Measurements from ENCODE around the gene SCN11A.
"Not testable (repeated sequence)": the region's sequence is repeated elsewhere in the genome, so short reads cannot be mapped to it uniquely, and the experiment has no call there.

The SCN11A gene

GRCh38 chr3:39088456-39088855, 36.7 kb upstream of the SCN11A start:
- no peak for TF ChIP-seq ZNF274 (IDR thresholded peaks at IDR 0.05; ENCODE audit: low read depth, low read length)
- no peak overlapping the region for H3K4me3 ChIP-seq (ENCODE audit: low read length)

GRCh38 chr3:39086144-39086543, 34.4 kb upstream of the SCN11A start:
- no peak for TF ChIP-seq ZNF274 (IDR thresholded peaks at IDR 0.05; ENCODE audit: low read depth, low read length)

GRCh38 chr3:39082666-39083313, 31.0 kb upstream of the SCN11A start:
- TF ChIP-seq ZNF274 (IDR thresholded peaks at IDR 0.05; ENCODE audit: low read depth, low read length) = no peak
- no peak overlapping the region for H3K4me3 ChIP-seq (ENCODE audit: low read length)

More at GRCh38 chr3:39086144-39086543, 34.4 kb upstream of the SCN11A start:
- no peak overlapping the region for H3K4me3 ChIP-seq (ENCODE audit: low read length)

- no peak for TF ChIP-seq ZNF274 (IDR thresholded peaks at IDR 0.05; ENCODE audit: low read depth, low read length)
- H3K4me3 ChIP-seq (ENCODE audit: low read length) = no peak overlapping the region
These were observed 28.3 kb upstream of the SCN11A start for GRCh38 chr3:39080026-39080425.

GRCh38 chr3:39079530-39079929, 27.8 kb upstream of the SCN11A start:
- H3K4me3 ChIP-seq (ENCODE audit: low read length) = no peak overlapping the region
- no peak for TF ChIP-seq ZNF274 (IDR thresholded peaks at IDR 0.05; ENCODE audit: low read depth, low read length)

GRCh38 chr3:39075910-39076309, 24.2 kb upstream of the SCN11A start:
- no peak overlapping the region for H3K4me3 ChIP-seq (ENCODE audit: low read length)
- TF ChIP-seq ZNF274 (IDR thresholded peaks at IDR 0.05; ENCODE audit: low read depth, low read length) = no peak

GRCh38 chr3:39068556-39068955, 16.8 kb upstream of the SCN11A start:
- TF ChIP-seq ZNF274 (IDR thresholded peaks at IDR 0.05; ENCODE audit: low read depth, low read length) = no peak
- H3K4me3 ChIP-seq (ENCODE audit: low read length) = no peak overlapping the region

GRCh38 chr3:39067286-39067685, 15.5 kb upstream of the SCN11A start:
- no peak for TF ChIP-seq ZNF274 (IDR thresholded peaks at IDR 0.05; ENCODE audit: low read depth, low read length)
- no peak overlapping the region for H3K4me3 ChIP-seq (ENCODE audit: low read length)

- no peak overlapping the region for H3K4me3 ChIP-seq (ENCODE audit: low read length)
- no peak for TF ChIP-seq ZNF274 (IDR thresholded peaks at IDR 0.05; ENCODE audit: low read depth, low read length)
These were observed 13.5 kb upstream of the SCN11A start for GRCh38 chr3:39065197-39065596.

- no peak for TF ChIP-seq ZNF274 (IDR thresholded peaks at IDR 0.05; ENCODE audit: low read depth, low read length)
- no peak overlapping the region for H3K4me3 ChIP-seq (ENCODE audit: low read length)
These were observed 12.9 kb upstream of the SCN11A start for GRCh38 chr3:39064646-39065045.

GRCh38 chr3:39063143-39063542, 11.4 kb upstream of the SCN11A start:
- no peak for TF ChIP-seq ZNF274 (IDR thresholded peaks at IDR 0.05; ENCODE audit: low read depth, low read length)
- H3K4me3 ChIP-seq (ENCODE audit: low read length) = no peak overlapping the region

GRCh38 chr3:39062180-39062579, 10.4 kb upstream of the SCN11A start:
- TF ChIP-seq ZNF274 (IDR thresholded peaks at IDR 0.05; ENCODE audit: low read depth, low read length) = no peak

GRCh38 chr3:39061228-39061627, 9.5 kb upstream of the SCN11A start:
- not testable (repeated sequence) for H3K4me3 ChIP-seq (ENCODE audit: low read length)

More at GRCh38 chr3:39062180-39062579, 10.4 kb upstream of the SCN11A start:
- no peak overlapping the region for H3K4me3 ChIP-seq (ENCODE audit: low read length)

- no peak overlapping the region for H3K4me3 ChIP-seq (ENCODE audit: low read length)
- no peak for TF ChIP-seq ZNF274 (IDR thresholded peaks at IDR 0.05; ENCODE audit: low read depth, low read length)
These were observed 4.4 kb upstream of the SCN11A start for GRCh38 chr3:39056151-39056550.

- H3K4me3 ChIP-seq (ENCODE audit: low read length) = no peak overlapping the region
- no peak for TF ChIP-seq ZNF274 (IDR thresholded peaks at IDR 0.05; ENCODE audit: low read depth, low read length)
These were observed 2.0 kb upstream of the SCN11A start for GRCh38 chr3:39053696-39054095.

GRCh38 chr3:39052583-39052982, 839 bp upstream of the SCN11A start:
- H3K4me3 ChIP-seq (ENCODE audit: low read length) = peak overlapping the region; percentile 85
- TF ChIP-seq ZNF274 (IDR thresholded peaks at IDR 0.05; ENCODE audit: low read depth, low read length) = no peak
